ENCODE measurements around the gene COPE.

The COPE gene

DNA sequence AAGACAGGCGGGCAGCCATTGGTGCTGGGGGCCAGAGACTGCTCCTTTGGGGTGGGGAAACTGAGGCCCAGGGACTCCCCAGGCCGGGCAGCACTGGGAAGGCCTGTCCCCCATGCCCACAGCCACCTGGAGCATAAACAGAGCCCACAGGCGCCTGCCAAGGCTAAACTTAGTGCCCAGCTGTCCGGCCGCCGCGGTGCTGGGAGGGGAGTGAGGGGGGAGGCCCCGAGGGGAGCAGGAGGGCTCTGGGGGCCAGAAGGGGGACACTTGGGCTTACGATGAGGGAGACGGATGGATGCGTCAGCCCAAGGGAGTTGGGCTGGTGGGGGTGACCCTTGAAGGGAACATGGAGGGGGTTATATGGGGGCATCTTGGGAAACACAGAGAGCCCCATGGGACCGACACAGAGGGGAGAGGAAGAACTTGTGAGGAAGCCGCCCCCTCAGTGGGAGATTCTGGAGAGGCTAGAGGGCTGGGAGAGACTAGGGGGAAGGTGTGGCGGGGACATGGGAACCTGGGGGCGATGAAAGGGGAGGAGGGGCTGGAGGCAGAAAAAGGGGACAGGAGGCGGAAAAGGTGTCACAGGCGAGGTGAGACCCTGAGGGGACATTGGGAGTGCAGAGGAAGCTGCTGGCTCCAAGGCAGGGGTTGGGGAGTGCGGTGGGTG, 25.5 kb downstream of the COPE start:
- DNase-seq, result no peak

DNA sequence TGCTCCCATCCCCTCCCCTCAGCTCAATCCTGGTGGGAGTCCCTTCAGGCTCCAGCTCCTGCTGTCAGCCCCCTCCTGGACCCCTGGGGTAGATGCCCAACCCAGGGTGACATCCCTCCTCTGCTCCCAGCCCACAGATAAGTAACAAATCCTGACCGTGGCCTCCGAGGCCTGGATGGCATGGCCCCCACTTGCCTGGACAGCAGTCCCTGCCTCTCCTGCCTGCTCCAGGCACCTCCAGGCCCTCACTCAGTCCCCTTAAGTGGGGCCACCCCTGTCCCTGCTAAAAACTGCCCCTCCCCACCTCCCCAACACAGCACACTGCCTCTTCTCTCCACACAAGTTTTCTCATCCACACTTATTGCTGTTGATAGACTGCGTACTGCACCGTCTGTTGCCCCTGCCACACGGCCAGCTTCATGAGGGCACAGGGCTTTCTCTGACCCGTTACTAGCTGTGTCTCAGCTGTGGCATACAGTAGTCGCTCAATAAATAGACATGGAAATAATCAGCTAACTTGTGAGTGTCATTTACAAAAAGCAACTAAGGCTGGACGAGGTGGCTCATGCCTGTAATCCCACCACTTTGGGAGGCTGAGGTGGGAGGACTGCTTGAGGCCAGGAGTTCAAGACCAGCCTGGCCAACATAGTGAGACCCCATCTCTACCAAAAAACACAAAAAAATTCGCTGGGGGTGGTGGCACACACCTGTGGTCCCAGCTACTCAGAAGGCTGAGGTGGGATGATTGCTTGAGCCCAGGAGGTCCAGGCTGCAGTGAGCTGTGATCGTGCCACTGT, 29.0 kb downstream of the COPE start:
- no peak for DNase-seq

DNA sequence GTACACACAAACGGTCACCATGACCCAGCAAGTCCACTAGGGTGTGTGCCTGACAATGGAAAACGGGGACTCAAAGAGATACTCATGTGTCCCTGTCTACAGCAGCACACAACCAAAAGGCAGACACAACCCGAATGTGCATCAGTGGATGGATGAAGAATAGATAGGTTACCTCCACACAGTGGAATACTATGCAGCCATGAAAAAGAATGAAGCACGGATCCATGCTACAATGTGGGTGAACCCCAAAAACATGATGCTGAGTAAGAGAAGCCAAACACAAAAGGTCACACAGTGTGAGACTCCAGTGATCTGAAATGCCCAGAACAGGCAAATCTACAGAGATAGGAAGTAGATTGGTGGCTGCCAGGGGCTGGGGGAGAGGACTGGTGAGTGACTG, 32.2 kb downstream of the COPE start:
- DNase-seq, result no peak

DNA sequence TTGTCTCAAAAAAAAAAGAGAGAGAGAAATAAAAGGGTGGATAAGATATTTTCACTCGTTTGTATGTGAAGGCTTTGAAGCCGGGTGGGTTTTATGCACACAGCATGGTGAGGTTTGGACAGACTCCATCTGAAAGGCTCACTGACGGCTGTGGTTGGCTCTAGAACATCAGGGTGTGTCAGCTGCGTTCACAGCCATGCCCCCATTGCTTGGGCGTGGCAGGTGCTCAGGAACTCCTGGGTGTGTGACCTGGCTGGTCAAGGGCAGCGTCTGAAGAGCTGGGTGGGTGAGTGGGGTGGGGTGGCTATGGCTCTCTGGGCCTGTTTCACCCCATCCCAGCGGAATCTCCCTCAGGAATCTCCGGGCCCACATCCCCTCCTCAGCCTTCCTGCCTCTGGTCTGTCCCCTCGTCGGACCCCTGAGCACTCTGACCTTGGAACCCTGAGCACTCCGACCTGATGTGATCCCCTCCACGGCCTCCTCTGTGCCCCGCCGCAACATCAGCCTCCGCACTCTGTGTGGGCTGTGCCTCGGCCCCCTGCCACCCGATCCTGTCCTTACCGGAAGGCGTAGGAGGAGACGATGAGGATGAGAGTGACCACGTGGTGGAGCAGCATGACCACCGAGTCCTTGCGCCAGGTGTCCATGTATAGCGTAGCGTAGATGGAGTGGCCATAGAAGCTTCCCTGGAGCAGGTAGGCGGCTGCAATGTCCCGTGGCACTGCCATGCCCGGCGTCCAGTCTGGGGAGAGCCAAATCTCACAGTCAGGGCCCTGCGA, 35.5 kb downstream of the COPE start:
- DNase-seq, result no peak

DNA sequence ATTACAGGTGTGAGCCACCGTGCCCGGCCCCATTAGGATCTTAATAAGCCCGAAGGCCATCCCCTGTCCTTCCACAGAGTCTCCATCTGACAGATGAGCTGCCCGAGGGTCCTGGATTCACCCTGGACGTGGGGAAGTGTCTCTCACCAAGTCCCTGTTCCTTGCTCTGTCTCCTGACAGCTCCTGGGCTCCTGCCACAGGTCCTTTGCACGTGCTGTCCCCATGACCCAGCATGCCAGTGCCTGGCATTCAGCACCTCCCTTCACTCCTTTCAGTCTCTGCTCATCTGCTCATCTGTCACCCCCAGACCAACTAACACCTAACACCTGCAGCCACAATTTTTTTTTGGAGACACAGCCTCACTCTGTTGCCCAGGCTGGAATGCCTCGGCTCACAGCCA, 37.7 kb downstream of the COPE start:
- no peak for DNase-seq

DNA sequence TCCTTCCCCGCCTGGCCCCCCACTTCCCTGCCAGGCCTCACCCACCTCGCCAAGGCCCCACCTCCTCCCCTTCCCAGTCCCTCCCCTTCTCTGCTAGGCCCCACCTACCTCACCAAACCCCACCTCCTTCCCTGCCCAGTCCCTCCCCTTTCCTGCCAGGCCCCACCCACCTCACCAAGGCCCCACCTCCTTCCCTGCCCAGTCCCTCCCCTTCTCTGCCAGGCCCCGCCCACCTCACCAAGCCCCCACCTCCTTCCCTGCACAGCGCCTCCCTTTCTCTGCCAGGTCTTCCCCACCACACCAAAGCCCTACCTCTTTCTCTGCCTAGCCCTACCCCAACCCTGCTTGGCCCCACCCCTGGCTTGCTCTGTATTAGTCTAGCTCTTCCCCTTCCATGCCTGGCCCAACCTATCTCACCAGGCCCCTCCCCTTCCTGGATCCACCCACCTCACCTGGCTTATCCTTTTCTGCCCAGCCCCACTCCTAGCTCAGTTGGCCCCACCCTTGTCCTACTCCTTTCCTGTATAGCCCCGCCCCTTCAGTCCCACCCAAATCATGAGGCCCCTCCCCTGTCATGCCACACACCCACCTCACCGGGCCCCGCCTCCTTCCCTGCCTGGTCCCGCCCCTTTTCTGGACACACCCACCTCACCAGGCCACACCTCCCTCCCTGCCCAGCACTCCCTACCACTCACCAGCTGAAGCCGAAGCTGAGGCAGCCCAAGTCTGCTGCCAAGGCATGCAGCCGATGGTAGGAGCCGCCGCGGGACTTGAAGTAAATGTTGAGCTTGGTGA, 39.4 kb downstream of the COPE start:
- DNase-seq, result peak; percentile 46

DNA sequence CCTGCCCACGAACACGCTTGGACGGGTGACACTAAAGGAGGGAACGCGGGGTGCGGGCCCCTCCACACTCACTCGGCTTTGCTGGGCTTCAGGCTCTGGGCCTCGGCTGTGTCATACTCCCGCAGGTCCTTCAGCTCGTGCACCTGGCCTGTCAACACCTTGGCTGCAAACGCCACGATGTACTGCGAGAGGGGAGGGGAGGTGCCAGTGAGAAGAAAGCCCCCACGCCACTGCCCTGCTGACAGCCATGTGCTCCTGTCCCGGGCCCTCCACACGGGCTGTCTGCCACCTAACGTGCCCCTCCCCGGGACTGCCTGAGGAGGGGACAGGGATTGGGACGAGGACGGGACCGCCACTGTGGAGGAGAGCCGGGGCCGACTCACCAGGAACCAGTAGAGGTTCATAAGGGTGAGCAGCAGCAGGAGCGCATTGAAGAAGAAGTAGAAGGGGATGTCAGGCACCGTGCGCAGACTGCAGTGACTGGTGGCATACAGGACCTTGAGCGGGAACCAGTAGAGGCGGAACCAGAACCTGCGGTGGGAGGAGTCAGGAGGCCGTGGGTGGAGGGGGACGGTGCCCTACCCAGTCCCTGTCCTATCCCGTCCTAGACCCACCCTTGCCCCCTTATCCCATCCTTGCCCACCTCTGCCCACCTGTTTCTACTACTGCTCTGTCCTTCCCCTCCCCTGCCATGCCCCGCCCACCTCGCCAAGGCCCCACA, 40.2 kb downstream of the COPE start:
- DNase-seq, result no peak

- DNase-seq, result no peak
These were observed 41.0 kb downstream of the COPE start for GRCh38 chr19:18878058-18878797.

DNA sequence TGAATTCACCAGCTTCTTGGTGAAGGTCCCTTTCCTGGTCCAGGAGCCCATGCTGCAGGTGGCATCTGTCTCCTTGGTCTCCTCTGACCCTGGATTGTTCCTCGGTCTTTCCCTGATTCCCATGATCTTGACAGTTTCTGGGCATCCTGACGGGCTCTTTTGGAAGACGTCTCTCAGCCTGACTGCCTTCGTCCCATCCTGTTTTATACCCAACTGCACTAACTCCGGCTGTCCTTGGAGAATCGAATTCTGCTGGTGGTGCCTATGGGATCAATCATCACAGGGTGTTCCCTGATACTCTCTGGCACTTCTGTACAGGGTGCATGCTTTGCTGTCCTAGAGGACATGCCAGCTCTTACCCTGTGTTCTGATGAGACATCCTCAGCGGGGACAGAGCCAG, 42.3 kb downstream of the COPE start:
- no peak for DNase-seq

GRCh38 chr19:18875726-18876125, 43.5 kb downstream of the COPE start:
- DNase-seq, result no peak

GRCh38 chr19:18871543-18871942, 47.6 kb downstream of the COPE start:
- DNase-seq, result no peak

DNA sequence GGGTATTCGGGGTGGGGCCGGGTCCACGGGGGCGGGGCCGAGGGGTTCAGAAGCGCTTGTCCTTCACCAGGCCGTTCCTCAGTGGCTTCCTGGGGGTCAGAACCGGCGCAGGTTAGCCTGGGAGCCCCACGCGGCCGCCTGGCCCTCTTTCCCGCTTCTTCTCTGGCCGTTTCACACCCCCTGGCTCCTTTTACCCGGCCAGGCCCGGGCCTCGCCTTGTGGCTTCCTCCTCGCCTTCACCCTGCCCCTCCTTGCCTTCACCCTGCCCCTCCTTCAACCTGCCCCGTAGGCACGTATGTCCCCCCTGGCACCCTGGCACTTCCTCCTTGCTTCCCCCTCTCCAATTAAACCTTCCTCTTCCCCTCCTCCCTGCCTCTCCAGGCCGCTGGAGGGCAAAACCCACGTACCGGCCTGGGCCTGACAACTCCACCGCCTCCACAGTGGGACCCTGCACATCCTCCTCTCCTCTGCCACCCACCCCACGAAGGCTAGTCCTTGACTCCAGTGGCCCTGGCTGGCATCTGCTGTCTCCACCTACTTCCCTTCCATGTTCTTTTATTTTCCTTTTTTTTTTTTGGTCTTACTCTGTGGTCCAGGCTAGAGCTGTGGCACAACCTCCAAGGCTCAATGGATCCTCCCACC, 48.5 kb downstream of the COPE start:
- no peak for DNase-seq

DNA sequence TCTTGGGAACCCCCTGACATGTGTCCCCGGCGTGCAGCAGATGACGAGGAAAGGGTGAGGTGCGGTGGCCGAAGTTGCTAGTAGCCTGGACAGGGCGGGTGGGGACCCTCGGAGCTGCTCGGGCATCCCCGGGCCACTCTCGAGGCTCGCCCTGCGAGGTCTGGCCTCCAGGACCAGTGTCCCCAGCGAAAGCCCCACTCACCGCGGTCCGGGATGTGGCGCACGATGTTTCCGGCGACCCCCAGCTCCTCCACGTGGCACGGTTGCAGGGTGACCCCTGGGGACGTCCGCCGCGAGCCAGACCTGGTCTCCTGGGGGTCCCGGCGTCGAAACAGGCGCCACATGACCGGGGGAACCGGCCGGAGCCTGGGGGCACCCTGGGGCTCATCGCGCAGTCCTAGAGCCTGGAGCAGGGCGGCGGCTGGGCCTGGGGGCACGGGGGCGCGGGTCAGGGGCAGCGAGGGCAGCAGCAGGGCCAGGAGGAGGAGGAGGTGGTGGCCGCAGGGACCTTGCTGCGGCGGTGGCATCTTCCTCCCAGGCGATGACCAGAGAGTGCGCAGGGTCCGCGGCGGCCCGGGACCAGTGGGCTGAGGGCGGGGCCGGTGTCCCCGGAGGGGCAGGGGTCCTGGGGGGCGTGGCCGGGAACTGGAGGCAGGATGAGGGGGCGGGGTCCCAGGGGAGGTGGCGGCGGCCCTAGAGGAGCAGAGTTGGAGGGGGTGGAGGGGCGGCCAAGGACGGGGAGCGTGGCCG, 49.2 kb downstream of the COPE start:
- no peak for DNase-seq

DNA sequence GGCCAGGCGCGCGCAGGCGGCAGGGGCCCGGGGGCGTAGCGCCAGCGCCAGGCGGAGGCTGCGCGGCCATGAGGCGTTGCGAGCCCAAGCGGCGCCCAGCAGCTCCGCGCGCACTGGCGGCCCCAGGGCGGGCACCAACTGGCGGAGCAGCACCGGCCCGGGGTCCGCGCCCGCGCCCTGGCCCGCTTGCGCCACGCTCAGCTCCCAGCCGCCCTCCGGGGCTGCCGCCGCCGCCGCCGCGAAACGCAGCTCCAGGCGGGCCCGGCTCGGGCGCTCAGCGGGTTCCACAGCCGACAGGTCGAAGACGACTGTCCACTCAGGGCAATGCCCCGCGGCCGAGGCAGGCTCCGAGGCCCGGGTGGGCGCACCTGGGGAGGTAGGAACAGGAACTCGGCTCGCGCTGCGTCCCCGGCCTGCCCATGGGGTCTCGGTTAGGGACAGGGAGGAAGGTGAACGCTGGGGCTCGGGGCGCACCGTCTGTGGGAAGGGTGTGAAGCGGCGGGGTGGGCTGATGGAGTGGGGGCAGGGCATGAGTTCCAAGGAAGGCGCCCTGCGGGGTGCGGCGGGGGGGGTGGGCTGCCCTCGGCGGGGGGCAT, 50.1 kb downstream of the COPE start:
- no peak for DNase-seq

DNA sequence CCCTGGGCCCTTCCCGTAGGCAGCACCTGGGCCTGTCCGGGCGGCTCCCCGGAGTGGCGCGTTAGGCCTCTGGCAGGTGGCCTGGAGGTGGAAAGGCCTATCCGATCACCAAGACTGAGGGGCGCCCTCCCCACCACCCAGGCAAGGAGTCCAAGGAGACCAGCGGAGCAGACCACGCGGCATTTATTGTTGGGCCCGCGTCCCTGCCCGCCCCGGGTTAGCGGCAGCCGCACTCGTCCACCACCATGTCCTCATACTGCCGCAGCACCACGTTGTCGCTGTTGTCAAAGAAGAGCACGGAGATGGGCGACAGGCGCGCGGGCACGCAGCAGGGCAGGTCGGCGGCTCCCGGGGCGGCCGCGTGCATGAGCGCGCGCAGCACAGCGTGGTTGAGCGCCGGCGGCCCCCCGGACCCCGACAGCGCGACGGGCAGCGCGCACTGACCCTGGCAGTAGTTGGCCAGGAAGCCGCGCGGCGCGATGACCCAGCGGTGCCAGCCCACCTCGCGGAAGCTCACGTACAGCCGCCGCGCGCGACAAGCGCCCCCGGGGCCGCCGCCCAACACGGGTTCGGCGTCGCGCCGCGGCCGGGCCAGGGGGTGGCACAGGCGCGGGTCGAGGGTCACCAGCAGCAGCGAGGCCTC, 50.7 kb downstream of the COPE start:
- no peak for DNase-seq

- no peak for DNase-seq
These were observed 51.4 kb downstream of the COPE start for GRCh38 chr19:18867751-18868150.

DNA sequence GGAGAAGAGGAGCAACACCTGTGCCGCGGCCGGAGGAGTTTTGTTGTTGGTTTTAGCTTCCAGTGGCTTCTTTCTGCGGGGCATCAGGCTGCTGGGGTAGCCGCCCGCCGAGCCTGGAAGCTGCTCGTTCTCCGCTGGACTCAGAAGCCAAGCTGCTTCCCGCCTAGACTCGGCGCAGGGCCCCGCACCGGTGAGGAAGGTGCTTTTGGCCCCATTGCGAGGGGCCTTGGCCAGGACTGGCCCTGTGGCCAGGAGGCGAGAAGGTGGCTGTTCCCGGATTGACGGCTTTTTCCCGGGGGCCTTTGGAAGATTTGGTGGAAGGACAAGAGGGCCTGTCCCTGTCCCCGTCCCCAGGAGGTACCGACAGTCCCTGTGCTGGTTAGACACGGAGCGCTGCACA, 52.0 kb downstream of the COPE start:
- no peak for DNase-seq

DNA sequence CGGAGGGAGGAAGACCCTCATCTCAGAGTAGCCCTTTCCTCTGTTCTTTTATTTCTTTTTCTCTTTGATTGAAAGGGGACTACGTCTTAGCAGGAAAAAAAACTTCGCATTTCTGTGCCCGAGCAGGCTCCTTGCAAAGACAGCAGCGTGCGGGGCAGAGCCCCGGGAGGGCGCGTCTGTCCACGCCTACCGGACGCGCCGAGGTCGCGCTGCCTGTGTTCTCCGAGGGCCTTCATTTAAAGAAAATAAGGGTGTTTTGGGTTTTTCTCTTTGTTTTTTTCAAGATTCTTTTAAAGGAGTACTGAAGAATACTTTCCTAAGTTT, 52.4 kb downstream of the COPE start:
- no peak for DNase-seq

DNA sequence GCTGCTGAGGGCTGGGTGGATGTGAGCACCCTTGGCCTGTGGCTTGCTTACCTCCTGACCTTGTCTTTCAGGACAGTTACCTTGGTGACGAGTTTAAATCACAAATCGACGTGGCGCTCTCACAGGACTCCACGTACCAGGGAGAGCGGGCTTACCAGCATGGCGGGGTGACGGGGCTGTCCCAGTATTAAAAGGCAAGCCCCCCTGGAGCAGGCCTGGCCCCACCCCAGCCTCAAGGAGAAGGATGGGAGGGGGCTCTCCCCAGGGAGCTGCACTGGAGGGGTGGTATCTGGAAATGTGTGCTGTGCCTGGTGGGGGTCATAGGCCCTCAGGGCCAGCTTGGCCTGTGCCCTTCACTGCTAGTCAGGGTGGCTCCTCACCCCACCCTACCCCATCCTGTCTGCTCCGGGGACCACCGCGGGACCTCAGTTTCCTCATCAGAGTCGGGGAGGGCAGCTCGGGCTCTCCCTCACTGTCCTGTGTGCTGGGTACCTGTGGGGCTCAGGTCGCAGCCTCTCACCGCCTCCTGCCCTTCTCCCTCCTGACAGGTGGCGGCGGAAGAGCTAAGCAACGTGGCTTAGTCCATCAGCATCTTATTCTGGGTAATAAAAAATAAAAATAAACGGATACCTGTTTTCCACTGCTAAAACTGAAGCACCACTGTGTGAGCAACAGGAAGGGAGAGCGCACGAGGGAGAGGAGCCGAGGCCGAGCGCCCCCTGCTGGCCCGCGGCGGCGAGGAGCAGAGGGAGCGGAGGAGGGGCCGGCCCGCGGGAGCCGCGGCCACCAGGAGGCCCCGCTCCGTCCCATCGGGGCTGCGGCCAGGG, 53.0 kb downstream of the COPE start:
- DNase-seq, result peak; percentile 41
